Esophagus (tissue), 2 donors: Measurements from ENCODE around the gene MYCBP2. TPM values are rescaled to one million over a fixed set of nuclear protein-coding genes. Genes with fewer than 3 reads are reported as not detected.
"Not testable (repeated sequence)": the region's sequence is repeated elsewhere in the genome, so short reads cannot be mapped to it uniquely, and the experiment has no call there.

ENCODE experiments used
- H3K27ac ChIP-seq, 2 donors: one replicate each; pipeline ENCODE4 v1.5.1; 2013; ENCODE audit warnings: low read depth in 2 of 2, mild to moderate bottlenecking in 2 of 2, inconsistent platforms in 1 of 2, low read length in 1 of 2, moderate library complexity in 1 of 2
- H3K27me3 ChIP-seq, 2 donors: one replicate each; pipeline ENCODE4 v1.6.1; 2013; ENCODE audit warnings: low read length in 2 of 2, control low read depth in 1 of 2, mild to moderate bottlenecking in 1 of 2; ENCODE audit not compliant: insufficient read depth in 2 of 2, control insufficient read depth in 1 of 2
- H3K36me3 ChIP-seq, 2 donors: one replicate each; pipeline ENCODE4 v1.6.1; 2013; ENCODE audit warnings: low read length in 1 of 2; ENCODE audit not compliant: control insufficient read depth in 2 of 2, insufficient read depth in 2 of 2
- H3K4me1 ChIP-seq, 2 donors: one replicate each; pipeline ENCODE4 v1.6.1; 2013; ENCODE audit warnings: low read length in 1 of 2; ENCODE audit not compliant: control insufficient read depth in 2 of 2, insufficient read depth in 2 of 2
- H3K4me3 ChIP-seq, 2 donors: one replicate each; pipeline ENCODE4 v1.5.1; 2013; ENCODE audit warnings: low read length in 2 of 2, mild to moderate bottlenecking in 2 of 2, low read depth in 1 of 2, moderate library complexity in 1 of 2
- H3K9me3 ChIP-seq, 2 donors: one replicate each; pipeline ENCODE4 v1.6.1; 2013; ENCODE audit warnings: mild to moderate bottlenecking in 2 of 2, low read depth in 1 of 2, low read length in 1 of 2, moderate library complexity in 1 of 2; ENCODE audit not compliant: control insufficient read depth in 2 of 2, insufficient read depth in 1 of 2
- WGBS, 2 donors: extraction: QIAGEN DNeasy Blood & Tissue Kit; methylation state at CpG; one replicate each; pipeline ENCODE4 v1.1.7; 2013; 5-methylcytosine and 5-hydroxymethylcytosine counted together
- polyA plus RNA-seq, 2 donors: library from polyadenylated mRNA; stranded (reverse); fragments of 200-250 nt; gene quantifications; one replicate each; pipeline ENCODE4 v1.2.3, GENCODE V29; 2013
- donor health status: healthy with polysubstance abuse.
- donor health status: Bipolar disorder and iron deficiency.

MYCBP2 gene
- polyA plus RNA-seq, 2 donors: 28.1 to 37.7 TPM

DNA sequence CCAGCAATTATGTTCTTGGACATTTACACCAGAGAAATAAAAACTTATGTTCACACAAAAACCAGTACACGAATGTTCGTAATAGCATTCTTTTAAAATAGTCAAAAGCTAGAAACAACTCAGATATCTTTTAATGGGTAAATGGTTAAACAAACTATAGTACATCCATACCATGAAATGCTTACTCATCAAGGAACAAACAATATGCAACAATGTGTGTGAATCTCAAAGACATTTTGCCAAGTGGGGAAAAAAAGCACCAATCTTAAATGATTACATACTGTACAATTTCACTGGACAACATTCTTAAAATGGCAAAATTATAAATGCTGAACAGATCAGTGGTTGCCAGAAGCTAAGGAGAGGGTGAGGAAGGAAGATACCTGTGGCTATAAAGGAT is 36.6 kb downstream of the MYCBP2 start:
- WGBS, 2 donors: 91 to 95% methylated on average over 2 of the region's 2 CpGs
- H3K4me1 ChIP-seq: no peaks in the 10 kb centered on the region
- no peaks in the 10 kb centered on the region for H3K9me3 ChIP-seq
- no peaks in the 10 kb centered on the region for H3K36me3 ChIP-seq
- no peak overlapping the region for H3K27ac ChIP-seq
- no peaks in the 10 kb centered on the region for H3K27me3 ChIP-seq
- H3K4me3 ChIP-seq: no peak overlapping the region

DNA sequence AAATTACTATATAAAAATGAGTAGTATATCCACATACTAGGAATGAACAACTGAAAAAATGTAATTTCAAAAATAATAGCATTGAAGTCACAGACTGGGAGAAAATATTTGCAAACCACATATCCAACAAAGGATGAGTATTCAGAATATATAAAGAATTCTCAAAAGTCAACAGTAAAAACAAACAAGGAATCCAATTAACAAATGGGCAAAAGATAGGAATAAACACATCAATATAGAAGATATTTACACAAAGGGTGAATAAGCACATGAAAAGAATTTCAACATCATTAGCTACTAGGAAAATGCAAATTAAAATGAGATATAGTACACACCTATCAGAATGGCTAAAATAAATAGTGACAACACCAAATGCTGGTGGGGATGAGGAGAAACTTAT is 37.0 kb downstream of the MYCBP2 start:
- Histone ChIP-seq H3K4me3 (no peak overlapping the region), H3K36me3 (no peaks in the 10 kb centered on the region), H3K27ac (no peak overlapping the region), H3K4me1 (no peaks in the 10 kb centered on the region), H3K27me3 (no peaks in the 10 kb centered on the region), H3K9me3 (no peaks in the 10 kb centered on the region)

DNA sequence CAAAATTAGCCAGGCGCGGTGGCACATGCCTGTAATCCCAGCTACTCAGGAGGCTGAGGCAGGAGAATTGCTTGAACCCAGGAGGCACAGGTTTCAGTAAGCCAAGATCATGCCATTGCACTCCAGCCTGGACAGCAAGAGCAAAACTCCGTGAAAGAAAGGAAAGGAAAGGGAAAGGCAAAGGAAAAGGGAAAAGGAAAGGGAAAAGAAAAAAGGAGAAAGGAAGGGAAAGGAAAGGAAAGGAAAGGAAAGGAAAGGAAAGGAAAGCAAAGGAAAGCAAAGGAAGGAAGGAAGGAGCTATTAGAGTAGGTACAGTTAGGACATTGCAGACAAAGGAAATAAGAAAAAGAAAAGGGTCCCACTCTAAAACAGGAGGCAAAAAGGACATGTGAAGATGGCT is 41.3 kb downstream of the MYCBP2 start:
- WGBS, 2 donors: 94 to 97% methylated on average over 3 of the region's 3 CpGs

DNA sequence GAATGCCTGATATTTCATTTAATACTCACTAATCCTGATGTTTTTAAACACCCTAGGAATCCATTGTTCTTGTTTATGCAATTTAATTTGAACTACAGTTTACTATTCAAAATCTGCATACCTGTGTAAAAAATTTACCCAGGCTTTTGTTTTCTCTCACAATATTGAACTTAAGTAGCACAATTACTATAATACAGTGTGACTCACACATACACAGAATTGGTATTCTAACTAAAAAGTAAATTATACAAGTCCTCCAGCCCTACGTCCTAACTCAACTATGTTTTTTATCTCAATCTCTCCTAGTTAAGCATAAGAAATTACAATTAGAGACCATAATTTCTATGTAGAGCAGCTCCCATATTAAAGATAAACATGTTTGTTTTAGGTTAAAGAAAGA is 41.8 kb downstream of the MYCBP2 start:
- WGBS, 2 donors: 87% methylated on average over 1 of the region's 1 CpG

More for the DNA sequence above, 41.3 kb downstream of the MYCBP2 start:
- not testable (repeated sequence) for H3K27me3 ChIP-seq, H3K4me3 ChIP-seq, H3K4me1 ChIP-seq, H3K27ac ChIP-seq, H3K9me3 ChIP-seq, H3K36me3 ChIP-seq

DNA sequence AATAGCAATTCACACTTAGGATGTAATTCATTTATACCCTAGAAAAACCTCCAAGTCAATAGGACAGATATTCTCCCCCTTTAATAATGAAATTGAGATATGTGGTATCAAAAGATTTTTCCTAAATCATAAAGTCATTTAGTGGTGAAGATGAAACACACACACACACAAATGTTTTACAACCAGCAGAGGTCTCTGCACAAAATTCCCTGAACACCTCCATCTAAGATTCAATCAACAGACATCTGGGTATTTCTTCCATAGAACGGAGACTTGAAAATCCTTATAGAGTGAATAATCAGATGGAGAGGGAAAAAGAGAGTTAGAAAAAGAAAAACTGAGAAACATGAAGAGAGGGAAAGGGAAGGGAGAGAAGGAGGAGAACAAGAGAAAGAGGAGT is 52.8 kb downstream of the MYCBP2 start:
- H3K27ac ChIP-seq: no peak overlapping the region
- WGBS, 2 donors: 90 to 93% methylated on average over 1 of the region's 1 CpG
- H3K9me3 ChIP-seq: no peaks in the 10 kb centered on the region
- no peak overlapping the region for H3K4me3 ChIP-seq
- H3K36me3 ChIP-seq: peaks cover 0 to 9% of the 10 kb centered on the region in 2 donors
- no peaks in the 10 kb centered on the region for H3K27me3 ChIP-seq
- no peaks in the 10 kb centered on the region for H3K4me1 ChIP-seq

More for the DNA sequence above, 41.8 kb downstream of the MYCBP2 start:
- Histone ChIP-seq H3K4me1 (no peaks in the 10 kb centered on the region), H3K36me3 (no peaks in the 10 kb centered on the region), H3K27me3 (no peaks in the 10 kb centered on the region), H3K9me3 (no peaks in the 10 kb centered on the region), H3K27ac (no peak overlapping the region), H3K4me3 (no peak overlapping the region)

DNA sequence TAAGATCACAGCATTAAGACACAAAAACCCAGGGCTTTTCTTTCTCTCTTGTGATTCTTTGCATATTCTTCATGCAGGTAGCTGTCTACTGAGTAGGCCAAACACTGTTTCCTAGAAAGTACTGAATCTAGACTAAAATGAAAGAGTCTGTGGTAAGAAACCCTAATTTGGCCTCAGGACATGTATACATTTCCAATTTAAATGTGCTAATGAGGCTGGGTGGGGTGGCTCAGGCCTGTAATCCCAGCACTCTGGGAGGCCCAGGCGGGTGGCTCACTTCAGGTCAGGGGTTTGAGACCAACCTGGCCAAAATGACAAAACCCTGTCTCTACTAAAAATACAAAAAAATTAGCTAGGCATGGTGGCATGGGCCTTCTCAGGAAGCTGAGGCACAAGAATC is 57.8 kb downstream of the MYCBP2 start:
- H3K4me3 ChIP-seq: no peak overlapping the region
- H3K9me3 ChIP-seq: no peaks in the 10 kb centered on the region
- H3K27ac ChIP-seq: no peak overlapping the region
- no peaks in the 10 kb centered on the region for H3K27me3 ChIP-seq
- no peaks in the 10 kb centered on the region for H3K4me1 ChIP-seq
- peaks cover 0 to 9% of the 10 kb centered on the region in 2 donors for H3K36me3 ChIP-seq
- WGBS, 2 donors: 93 to 97% methylated on average over 1 of the region's 1 CpG

DNA sequence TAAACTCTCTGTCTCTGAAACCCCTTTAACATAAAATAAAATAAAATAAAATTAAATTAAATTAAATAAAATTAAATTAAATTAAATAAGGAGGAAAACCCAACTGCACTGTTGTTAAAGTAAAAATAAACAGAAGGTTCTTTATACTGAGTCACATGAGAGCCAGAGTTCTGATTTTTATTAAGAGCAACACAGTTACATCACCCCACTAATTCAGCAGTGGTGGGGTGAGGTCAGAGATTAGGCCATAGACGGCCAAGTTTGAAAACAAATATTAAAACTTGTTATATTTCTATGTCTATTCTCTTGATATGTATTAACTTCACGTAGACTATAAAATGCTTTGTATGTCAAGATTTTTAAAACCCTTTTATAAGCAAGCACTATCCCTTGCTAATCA is 59.5 kb downstream of the MYCBP2 start:
- H3K4me1 ChIP-seq: no peaks in the 10 kb centered on the region
- H3K36me3 ChIP-seq: peaks cover 0 to 7% of the 10 kb centered on the region in 2 donors
- H3K27ac ChIP-seq: no peak overlapping the region
- WGBS, 2 donors: 74 to 76% methylated on average over 2 of the region's 2 CpGs
- H3K4me3 ChIP-seq: no peak overlapping the region
- H3K27me3 ChIP-seq: no peaks in the 10 kb centered on the region
- no peaks in the 10 kb centered on the region for H3K9me3 ChIP-seq

DNA sequence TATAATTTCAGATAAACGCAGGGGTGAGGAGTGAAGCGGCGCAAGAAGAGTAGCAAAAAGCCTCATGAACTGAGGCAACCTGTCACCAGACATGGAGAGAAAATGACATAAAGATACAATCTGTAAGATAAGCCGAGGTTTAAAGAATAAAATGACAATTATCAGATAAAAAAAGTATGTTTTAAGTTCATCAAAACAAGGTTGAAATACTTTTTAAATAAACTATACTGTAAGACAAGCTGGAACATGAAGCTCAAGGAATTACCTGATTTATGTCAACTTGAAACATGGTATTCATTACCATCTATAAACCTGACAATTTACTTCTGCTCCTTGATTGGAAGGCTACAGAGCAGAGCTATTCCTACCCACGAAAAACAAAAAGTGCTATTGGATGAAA is 61.6 kb downstream of the MYCBP2 start:
- Histone ChIP-seq H3K27ac (no peak overlapping the region), H3K9me3 (no peaks in the 10 kb centered on the region), H3K4me1 (no peaks in the 10 kb centered on the region), H3K27me3 (no peaks in the 10 kb centered on the region), H3K36me3 (peaks cover 0 to 2% of the 10 kb centered on the region in 2 donors), H3K4me3 (no peak overlapping the region)
- WGBS, 2 donors: 86 to 89% methylated on average over 5 of the region's 5 CpGs

DNA sequence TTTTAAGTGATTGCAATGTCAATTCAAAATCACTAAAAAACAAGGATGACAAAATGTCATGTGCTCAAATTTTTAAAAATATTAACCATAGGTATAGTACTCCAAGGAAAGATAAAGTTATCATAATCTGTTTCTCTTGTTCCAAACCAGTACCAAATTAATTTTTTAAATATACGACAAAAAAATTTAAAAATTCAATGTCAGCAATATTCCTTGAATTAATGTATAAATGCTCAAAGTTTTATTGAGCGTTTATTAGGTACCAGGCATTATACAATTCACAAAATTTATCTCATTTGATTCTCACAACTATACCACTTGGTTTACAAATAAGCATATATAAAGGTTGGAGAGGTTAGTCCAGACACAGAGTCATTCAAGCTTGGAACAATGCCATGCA is 64.7 kb downstream of the MYCBP2 start:
- peaks cover 3 to 4% of the 10 kb centered on the region in 2 donors for H3K36me3 ChIP-seq
- WGBS, 2 donors: 97 to 98% methylated on average over 2 of the region's 2 CpGs
- no peaks in the 10 kb centered on the region for H3K27me3 ChIP-seq
- no peak overlapping the region for H3K4me3 ChIP-seq
- H3K27ac ChIP-seq: no peak overlapping the region
- H3K4me1 ChIP-seq: no peaks in the 10 kb centered on the region
- no peaks in the 10 kb centered on the region for H3K9me3 ChIP-seq

DNA sequence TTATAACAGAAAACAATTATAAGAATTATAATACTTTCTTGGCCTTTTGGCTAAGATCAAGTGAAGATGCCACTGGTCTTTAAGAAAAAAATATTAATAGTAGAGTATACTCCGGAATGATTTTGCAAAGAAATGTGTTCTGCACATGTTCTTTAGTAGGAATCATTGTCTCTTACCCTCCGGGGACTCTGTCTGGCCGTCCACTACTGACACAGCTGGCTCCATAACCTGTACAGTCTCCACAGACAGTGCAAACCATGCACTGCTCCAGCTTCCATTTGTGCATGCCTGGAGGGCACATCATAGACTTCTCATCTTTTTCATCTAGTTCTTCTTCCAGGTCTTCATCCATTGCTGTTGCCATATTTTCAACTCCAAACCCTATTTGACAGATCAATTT is 75.9 kb downstream of the MYCBP2 start:
- Histone ChIP-seq H3K4me3 (no peak overlapping the region), H3K4me1 (no peaks in the 10 kb centered on the region), H3K36me3 (peaks cover 0 to 2% of the 10 kb centered on the region in 2 donors), H3K27me3 (no peaks in the 10 kb centered on the region), H3K27ac (no peak overlapping the region), H3K9me3 (no peaks in the 10 kb centered on the region)
- WGBS, 2 donors: 88 to 92% methylated on average over 3 of the region's 3 CpGs
